Lower lobe of right lung (tissue), 2 donors: Measurements from ENCODE around the gene PTPRK. TPM values are rescaled to one million over a fixed set of nuclear protein-coding genes. Genes with fewer than 3 reads are reported as not detected.

ENCODE experiments used
- ATAC-seq, 2 donors: fragments of 200-7000 bp; cut with Tn5 transposase; one replicate each; pipeline ENCODE4 v1.9.1; 2020 to 2022; ENCODE audit warnings: mild to moderate bottlenecking in 2 of 2, moderate library complexity in 2 of 2
- DNase-seq: peaks from one replicate; pipeline ENCODE4 v3.0.0-alpha.2; 2020
- H3K27ac ChIP-seq: fragments of 200-600 bp; one replicate; pipeline ENCODE4 v1.8.0; 2022
- H3K27me3 ChIP-seq: fragments of 200-600 bp; one replicate; pipeline ENCODE4 v1.8.0; 2022; ENCODE audit warnings: low read depth
- H3K36me3 ChIP-seq: fragments of 200-600 bp; one replicate; pipeline ENCODE4 v1.8.0; 2022; ENCODE audit warnings: mild to moderate bottlenecking
- H3K4me1 ChIP-seq: fragments of 200-600 bp; one replicate; pipeline ENCODE4 v1.8.0; 2022
- H3K4me3 ChIP-seq: fragments of 200-600 bp; one replicate; pipeline ENCODE4 v1.8.0; 2022; ENCODE audit warnings: mild to moderate bottlenecking
- H3K9me3 ChIP-seq: fragments of 200-600 bp; one replicate; pipeline ENCODE4 v1.8.0; 2022
- intact Hi-C: fragments of 100-400 bp; cut with DNase I; formaldehyde crosslinking; loops from one replicate; pipeline ENCODE4 v1.11.0; 2022
- total RNA-seq: library from RNA; stranded (reverse); fragmentation: NEBNext Ultra II Directional; extraction: Animal tissue kit (Norgen Biotek cat#: 25700); gene quantifications from one replicate; pipeline ENCODE4 v1.2.1, GENCODE V29; 2021
- TF ChIP-seq, protein P1 (sequence below): fragments of 200-600 bp; IDR thresholded peaks from one replicate; pipeline ENCODE4 v1.8.0; 2022; ENCODE audit warnings: antibody characterized with exemption, mild to moderate bottlenecking
- donor health status: DM: no; HTN: yes; CAD: no; lungs with severe emphysema.

The PTPRK gene
- total RNA-seq, 1 donor from 2014 or later = 62.7 TPM

DNA sequence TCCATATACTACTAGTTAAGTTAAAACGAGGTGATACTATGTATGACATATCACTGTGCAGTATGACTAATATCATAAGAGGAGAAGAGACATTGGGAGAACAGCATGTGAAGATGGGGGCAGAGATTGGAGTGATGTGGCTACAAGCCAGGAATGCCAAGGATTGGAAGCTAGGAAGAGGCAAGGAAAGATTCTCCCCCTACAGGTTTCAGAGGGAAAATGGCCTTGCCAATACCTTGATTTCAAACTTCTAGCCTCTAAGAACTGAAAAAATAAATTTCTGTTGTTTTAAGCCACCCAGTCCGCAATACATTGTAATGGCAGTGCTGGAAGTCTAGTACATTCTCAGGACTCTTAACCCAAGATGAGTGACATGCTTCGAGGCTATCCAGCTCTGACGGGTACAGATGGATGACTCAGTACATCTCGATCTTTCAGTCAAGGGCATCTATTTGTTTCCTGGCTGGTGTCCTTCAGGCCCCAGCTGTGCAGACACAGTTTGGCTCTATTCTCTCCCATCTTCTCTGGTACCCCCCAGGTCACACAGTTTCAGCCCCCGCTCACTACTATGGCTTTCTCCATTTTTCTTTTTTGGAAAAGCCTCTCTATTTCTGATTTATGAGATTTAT, 564.0 kb downstream of the PTPRK start:
- Histone ChIP-seq H3K9me3 (no peaks in the 10 kb centered on the region), H3K27me3 (no peaks in the 10 kb centered on the region), H3K36me3 (no peaks in the 10 kb centered on the region), H3K4me1 (no peaks in the 10 kb centered on the region), H3K4me3 (no peak overlapping the region), H3K27ac (no peak overlapping the region)
- DNase-seq (no peak), ATAC-seq (no peak)
- TF ChIP-seq, protein P1, sequence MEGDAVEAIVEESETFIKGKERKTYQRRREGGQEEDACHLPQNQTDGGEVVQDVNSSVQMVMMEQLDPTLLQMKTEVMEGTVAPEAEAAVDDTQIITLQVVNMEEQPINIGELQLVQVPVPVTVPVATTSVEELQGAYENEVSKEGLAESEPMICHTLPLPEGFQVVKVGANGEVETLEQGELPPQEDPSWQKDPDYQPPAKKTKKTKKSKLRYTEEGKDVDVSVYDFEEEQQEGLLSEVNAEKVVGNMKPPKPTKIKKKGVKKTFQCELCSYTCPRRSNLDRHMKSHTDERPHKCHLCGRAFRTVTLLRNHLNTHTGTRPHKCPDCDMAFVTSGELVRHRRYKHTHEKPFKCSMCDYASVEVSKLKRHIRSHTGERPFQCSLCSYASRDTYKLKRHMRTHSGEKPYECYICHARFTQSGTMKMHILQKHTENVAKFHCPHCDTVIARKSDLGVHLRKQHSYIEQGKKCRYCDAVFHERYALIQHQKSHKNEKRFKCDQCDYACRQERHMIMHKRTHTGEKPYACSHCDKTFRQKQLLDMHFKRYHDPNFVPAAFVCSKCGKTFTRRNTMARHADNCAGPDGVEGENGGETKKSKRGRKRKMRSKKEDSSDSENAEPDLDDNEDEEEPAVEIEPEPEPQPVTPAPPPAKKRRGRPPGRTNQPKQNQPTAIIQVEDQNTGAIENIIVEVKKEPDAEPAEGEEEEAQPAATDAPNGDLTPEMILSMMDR = no peak
- intact Hi-C loops = no loop called here

DNA sequence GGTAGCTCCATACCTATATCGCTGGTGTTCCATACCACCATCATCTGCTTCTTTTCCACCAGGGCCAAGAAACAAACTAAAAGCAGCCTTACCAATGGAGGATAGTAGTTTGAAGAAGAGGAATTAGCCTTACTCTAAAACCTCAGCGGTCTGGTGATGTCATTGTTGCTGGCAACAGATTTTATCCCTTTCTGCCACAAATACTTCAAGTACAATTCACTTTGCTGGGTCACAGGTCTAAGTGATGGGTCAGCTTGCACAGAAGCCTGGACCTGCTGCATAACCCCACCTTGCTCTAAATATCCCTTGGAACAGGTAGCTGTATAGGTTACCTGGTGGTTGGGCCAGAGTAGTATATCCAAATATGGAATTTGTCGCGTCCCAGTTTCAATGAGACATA, 566.3 kb downstream of the PTPRK start:
- TF ChIP-seq, protein P1 = no peak
- ATAC-seq (no peak), DNase-seq (no peak)
- no peak overlapping the region for H3K4me3 ChIP-seq
- H3K4me1 ChIP-seq = no peaks in the 10 kb centered on the region
- H3K9me3 ChIP-seq = no peaks in the 10 kb centered on the region
- intact Hi-C loops = no loop called here
- no peak overlapping the region for H3K27ac ChIP-seq
- H3K27me3 ChIP-seq = no peaks in the 10 kb centered on the region
- H3K36me3 ChIP-seq = no peaks in the 10 kb centered on the region

DNA sequence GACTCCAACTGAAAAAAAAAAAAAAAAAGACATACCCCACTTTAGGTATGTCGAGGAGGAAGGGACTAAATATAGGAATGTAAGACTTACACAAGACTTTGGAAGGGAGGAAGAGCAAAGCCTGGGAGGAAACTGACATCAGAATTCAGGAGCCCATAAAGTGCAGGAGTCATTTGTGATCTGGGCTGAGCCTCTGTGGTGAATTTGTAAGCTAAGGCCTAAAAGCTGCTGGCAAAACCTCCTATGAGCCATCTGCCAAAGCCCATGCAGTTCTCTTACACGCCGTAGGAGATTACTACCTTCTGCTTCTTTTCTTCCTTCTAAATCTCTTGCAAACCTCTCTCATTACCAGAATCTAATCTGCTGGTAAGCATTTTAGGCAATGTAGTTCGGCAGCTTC, 567.6 kb downstream of the PTPRK start:
- no peak overlapping the region for H3K4me3 ChIP-seq
- intact Hi-C loops = no loop called here
- H3K4me1 ChIP-seq = no peaks in the 10 kb centered on the region
- DNase-seq = no peak
- H3K27me3 ChIP-seq = no peaks in the 10 kb centered on the region
- no peak for ATAC-seq
- TF ChIP-seq, protein P1 = no peak
- no peak overlapping the region for H3K27ac ChIP-seq
- no peaks in the 10 kb centered on the region for H3K9me3 ChIP-seq
- H3K36me3 ChIP-seq = no peaks in the 10 kb centered on the region

- intact Hi-C loops = no loop called here
- Histone ChIP-seq H3K4me1 (no peaks in the 10 kb centered on the region), H3K36me3 (no peaks in the 10 kb centered on the region), H3K9me3 (no peaks in the 10 kb centered on the region), H3K4me3 (no peak overlapping the region), H3K27ac (no peak overlapping the region), H3K27me3 (no peaks in the 10 kb centered on the region)
- DNase-seq (no peak), ATAC-seq (no peak)
- TF ChIP-seq, protein P1 = no peak
Measured at GRCh38 chr6:127952176-127952575, 568.2 kb downstream of the PTPRK start.

DNA sequence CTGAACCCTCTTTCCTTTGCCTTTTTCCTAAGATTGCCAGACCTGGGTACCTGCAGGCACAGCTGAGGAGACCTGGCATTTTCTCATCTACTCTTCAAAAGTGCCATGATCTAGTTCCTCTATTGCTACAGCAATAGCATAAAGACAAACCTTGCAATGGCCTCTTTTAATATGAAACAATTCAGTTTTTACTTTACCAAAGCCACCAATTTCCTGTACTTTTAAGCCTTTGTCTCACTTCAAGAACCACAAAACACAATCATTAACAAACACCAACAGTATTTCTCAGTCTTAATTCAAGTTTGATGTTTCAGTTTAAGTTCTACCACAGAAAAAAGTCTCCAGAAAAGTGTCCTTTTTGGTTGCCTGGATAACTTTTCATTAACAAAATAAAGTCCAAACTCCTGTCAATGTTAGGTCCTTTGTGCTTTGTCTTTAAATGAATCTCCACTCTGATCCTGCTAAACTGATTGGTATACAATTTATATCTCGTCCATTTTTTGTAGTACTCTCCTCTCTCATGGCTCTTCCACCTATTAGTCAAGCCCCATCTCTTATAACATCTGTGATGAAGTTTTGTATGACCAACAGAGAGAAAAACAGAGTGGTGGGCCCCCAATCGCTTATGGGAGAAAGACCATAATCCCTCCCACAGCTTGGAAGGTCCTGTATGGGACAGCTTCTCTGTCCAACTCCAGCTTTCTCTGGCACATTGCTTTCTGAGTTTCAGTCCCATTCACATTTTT, 569.1 kb downstream of the PTPRK start:
- no peaks in the 10 kb centered on the region for H3K4me1 ChIP-seq
- no peaks in the 10 kb centered on the region for H3K9me3 ChIP-seq
- ATAC-seq (no peak), DNase-seq (no peak)
- no peak overlapping the region for H3K27ac ChIP-seq
- no peaks in the 10 kb centered on the region for H3K36me3 ChIP-seq
- no peaks in the 10 kb centered on the region for H3K27me3 ChIP-seq
- no peak overlapping the region for H3K4me3 ChIP-seq
- TF ChIP-seq, protein P1 = no peak
- intact Hi-C loops = no loop called here
